Neural progenitor cell (in vitro differentiated cells): ENCODE results near the gene LIPC.

Source experiments
- EZH2 ChIP-seq: fragments of 200-600 bp; sonication (generic); IDR thresholded peaks from 2 replicates; pipeline ENCODE4 v1.6.1; 2017; ENCODE audit warnings: antibody characterized with exemption, mild to moderate bottlenecking, moderate library complexity
- EZH2phosphoT487 ChIP-seq: fragments of 200-600 bp; sonication (generic); IDR thresholded peaks from 2 replicates; pipeline ENCODE4 v1.6.1; 2017; ENCODE audit warnings: antibody characterized with exemption
- TF ChIP-seq, protein P1 (sequence below): fragments of 200-600 bp; sonication (generic); IDR thresholded peaks from 2 replicates; pipeline ENCODE4 v1.5.1; 2017; ENCODE audit warnings: antibody characterized with exemption, mild to moderate bottlenecking

DNA sequence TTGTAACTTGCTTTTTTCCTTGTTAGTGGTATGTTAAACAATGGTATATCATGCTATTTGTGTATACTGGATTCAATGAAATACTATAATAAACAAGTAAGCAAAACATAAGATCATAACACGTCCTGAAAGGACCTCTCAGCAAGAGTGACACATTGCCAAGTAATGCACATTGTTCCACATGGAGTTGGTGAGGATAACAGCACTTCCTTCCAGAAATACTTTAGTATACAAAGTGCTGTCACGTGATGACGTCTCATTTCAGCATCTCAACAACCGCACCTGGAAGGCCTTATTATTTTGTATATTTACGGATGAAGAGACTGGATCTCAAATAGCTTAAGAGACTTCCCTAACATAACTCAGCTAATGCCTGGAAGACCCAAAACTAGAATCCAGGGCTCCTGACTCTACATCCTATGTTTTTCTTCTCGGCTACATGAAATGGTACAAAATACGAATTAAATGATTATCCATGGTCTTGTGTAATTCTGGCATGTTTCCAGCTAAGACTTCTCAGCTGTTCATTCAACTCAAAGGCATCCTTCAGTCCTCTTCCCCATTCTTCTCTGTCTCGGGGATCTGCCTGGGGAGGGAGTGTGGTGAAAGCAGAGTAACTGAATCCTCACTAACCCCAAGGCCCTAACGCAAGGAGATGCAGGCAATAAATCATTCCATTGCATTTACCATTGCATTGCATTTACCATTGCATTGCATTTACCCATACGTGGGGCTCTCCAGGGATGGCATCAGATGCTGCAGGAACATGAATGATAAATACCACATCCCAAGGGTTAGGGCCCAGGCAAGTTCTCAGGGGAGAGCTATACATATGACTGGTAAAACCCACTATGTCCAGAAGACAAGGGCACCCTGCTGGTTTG lies 79.2 kb downstream of the LIPC start:
- TF ChIP-seq, protein P1, sequence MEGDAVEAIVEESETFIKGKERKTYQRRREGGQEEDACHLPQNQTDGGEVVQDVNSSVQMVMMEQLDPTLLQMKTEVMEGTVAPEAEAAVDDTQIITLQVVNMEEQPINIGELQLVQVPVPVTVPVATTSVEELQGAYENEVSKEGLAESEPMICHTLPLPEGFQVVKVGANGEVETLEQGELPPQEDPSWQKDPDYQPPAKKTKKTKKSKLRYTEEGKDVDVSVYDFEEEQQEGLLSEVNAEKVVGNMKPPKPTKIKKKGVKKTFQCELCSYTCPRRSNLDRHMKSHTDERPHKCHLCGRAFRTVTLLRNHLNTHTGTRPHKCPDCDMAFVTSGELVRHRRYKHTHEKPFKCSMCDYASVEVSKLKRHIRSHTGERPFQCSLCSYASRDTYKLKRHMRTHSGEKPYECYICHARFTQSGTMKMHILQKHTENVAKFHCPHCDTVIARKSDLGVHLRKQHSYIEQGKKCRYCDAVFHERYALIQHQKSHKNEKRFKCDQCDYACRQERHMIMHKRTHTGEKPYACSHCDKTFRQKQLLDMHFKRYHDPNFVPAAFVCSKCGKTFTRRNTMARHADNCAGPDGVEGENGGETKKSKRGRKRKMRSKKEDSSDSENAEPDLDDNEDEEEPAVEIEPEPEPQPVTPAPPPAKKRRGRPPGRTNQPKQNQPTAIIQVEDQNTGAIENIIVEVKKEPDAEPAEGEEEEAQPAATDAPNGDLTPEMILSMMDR = no peak
- TF ChIP-seq EZH2phosphoT487 = no peak
- no peak for TF ChIP-seq EZH2
